Putamen (tissue), 1 donor: ENCODE measurements around the gene SLC26A8.
"Not testable (repeated sequence)": the region's sequence is repeated elsewhere in the genome, so short reads cannot be mapped to it uniquely, and the experiment has no call there.

Experiments
- DNase-seq: peaks from one replicate; pipeline ENCODE4 v3.0.0-alpha.2; 2016; ENCODE audit warnings: low spot score

SLC26A8 gene

DNA sequence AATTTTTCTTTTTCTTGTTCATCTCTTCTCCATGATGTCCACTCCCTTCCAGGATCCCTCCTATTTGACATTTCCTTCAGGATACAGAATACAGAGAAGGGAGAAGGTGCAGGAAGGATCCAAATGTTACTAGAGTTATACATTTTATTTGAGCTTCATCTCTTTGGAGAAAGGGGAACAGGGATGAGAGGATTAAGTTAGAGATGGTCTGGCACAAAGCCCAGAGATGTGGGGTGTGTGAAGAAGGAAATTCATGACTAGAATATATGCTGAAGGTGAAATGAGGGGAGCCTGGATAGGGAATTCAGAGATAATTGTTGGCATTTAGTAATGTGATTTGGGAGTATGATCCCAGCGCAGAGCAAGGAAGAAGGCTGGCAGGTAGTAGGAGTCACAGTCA, 81.1 kb downstream of the SLC26A8 start:
- peak; percentile 42 for DNase-seq

GRCh38 chr6:35942355-35942754, 82.1 kb downstream of the SLC26A8 start:
- no peak for DNase-seq

DNA sequence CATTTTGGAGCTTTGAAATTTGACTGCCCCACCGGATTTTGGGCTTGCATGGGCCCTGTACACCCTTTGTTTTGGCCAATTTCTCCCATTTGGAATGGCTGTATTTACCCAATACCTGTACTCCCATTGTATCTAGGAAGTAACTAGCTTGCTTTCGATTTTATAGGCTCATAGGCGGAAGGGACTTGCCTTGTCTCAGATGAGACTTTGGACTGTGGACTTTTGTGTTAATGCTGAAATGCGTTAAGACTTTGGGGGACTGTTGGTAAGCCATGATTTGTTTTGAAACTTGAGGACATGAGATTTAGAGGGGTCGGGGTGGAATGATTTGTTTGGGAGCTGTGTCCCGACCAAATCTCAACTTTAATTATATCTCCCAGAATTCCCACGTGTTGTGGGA, 83.3 kb downstream of the SLC26A8 start:
- not testable (repeated sequence) for DNase-seq

- DNase-seq: not testable (repeated sequence)
These were observed 84.4 kb downstream of the SLC26A8 start for GRCh38 chr6:35940014-35940413.

DNA sequence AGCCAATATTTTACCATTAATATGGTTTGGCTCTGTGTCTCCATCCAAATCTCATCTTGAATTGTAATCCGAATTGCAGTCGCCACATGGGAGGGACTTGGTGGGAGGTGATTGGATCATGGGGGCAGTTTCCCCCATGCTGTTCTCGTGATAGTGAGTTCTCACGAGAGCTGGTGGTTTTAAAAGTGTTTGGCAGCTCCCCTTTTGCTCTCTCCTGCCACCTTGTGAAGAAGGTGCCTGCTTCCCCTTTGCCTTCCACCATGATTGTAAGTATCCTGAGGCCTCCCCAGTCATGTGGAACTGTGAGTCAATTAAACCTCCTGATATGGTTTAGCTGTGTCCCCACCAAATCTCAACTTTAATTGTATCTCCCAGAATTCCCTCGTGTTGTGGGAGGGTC, 85.2 kb downstream of the SLC26A8 start:
- not testable (repeated sequence) for DNase-seq

DNA sequence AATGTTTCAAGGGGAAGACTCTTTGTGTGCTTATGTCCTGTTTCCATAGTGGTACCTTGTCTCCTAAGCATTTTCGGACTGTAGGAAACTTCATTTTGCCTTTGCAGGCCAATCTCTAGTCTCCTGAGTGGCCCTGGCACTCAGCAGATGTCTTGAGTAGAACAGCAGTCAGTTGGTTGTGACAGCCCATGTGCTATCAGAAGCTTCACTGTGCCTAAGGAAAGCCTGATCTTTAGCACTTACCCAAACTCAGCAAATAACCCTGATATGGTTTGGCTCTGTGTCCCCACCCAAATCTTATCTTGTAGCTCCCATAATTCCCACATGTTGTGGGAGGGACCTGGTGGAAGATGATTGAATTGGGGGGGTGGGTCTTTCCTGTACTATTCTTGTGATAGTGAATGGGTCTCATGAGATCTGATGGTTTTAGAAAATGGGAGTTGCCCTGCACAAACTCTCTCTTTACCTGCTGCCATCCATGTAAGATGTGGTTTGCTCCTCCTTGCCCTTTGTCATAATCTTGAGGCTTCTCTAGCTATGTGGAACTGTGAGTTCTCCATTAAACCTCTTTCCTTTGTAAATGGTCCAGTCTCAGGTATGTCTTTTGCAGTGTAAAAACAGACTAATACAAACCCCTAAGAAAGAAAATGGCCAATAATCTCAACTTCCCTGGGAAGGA, 87.6 kb downstream of the SLC26A8 start:
- no peak for DNase-seq

GRCh38 chr6:35935469-35935868, 89.0 kb downstream of the SLC26A8 start:
- DNase-seq: no peak

- no peak for DNase-seq
These were observed 90.6 kb downstream of the SLC26A8 start for GRCh38 chr6:35933844-35934243.

- not testable (repeated sequence) for DNase-seq
These were observed 92.6 kb downstream of the SLC26A8 start for GRCh38 chr6:35931873-35932272.

DNA sequence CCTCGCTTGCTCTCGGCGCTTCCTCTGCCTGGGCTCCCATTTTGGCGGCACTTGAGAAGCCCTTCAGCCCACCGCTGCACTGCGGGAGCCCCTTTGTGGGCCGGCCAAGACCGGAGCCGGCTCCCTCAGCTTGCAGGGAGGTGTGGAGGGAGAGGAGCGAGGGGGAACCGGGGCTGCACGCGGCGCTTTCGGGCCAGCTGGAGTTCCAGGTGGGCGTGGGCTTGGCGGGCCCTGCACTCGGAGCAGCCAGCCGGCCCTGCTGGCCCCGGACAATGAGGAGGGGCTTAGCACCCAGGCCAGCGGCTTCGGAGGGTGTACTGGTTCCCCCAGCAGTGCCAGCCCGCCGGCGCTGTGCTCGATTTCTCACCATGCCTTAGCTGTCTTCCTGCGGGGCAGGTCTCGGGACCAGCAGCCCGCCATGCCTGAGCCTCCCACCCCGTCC, 93.3 kb downstream of the SLC26A8 start:
- no peak for DNase-seq

DNA sequence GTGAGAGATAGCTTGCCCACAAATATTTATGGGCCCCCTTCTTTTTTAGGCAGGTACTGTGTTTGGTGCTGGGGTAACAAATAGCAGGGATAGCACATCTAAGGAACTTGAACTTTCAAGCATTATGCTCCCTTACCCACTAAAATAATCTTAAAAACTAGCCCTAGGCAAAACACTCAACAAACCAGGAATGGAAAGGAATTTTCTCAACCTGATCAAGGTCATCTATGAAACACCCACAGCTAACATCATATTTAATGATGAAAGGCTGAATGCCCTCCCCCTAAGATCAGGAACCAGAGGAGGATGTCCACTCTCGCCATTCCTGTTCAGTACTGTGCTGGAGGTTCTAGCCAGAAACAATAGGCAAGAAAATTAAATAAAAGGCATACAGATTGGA, 94.8 kb downstream of the SLC26A8 start:
- no peak for DNase-seq

- no peak for DNase-seq
These were observed 97.8 kb downstream of the SLC26A8 start for GRCh38 chr6:35926509-35927215.

DNA sequence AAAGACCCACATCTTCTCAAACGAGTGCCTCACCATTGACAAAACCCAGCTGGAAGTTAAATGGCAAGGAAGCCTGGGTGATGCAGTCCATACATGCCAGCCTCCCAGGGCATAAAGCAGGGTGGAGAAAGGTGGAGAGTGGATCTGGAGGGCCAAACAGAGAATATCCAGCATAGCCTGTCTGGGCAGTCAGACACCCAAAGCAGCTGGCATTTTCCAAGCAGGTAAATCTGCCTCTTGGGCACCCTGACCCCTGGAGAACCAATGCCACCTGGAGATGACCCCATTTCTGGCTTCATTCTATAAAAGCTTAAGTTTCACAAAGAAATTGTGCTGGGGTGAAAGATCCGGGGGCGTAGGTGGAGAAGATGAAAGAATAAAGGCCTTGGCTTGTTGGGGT, 98.5 kb downstream of the SLC26A8 start:
- no peak for DNase-seq

DNA sequence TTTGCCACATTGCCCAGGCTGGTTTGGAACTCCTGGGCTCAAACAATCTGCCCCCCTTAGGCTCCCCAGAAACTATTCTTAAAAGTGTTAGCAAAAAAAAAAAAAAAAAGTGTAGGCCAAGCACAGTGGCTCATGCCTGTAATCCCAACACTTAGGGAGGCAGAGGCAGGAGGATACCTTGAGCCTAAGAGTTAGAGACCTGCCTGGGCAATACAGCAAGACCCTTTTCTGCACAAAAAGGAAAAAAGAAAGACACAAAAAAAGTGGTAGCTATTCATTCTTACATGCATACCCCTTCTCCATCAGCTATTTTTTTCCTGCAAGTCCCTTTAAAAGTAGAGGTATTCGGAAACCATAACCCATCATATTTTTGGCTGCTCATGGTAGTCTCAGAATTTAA, 100.3 kb downstream of the SLC26A8 start:
- no peak for DNase-seq

GRCh38 chr6:35922139-35922554, 102.3 kb downstream of the SLC26A8 start:
- DNase-seq: no peak

- peak; percentile 87 for DNase-seq
These were observed 103.4 kb downstream of the SLC26A8 start, which contains the start of gene SRPK1 for GRCh38 chr6:35920793-35921732. SRPK1 (minus strand) TSS chr6:35921098; CDS start chr6:35921056, 42 bp downstream.

DNA sequence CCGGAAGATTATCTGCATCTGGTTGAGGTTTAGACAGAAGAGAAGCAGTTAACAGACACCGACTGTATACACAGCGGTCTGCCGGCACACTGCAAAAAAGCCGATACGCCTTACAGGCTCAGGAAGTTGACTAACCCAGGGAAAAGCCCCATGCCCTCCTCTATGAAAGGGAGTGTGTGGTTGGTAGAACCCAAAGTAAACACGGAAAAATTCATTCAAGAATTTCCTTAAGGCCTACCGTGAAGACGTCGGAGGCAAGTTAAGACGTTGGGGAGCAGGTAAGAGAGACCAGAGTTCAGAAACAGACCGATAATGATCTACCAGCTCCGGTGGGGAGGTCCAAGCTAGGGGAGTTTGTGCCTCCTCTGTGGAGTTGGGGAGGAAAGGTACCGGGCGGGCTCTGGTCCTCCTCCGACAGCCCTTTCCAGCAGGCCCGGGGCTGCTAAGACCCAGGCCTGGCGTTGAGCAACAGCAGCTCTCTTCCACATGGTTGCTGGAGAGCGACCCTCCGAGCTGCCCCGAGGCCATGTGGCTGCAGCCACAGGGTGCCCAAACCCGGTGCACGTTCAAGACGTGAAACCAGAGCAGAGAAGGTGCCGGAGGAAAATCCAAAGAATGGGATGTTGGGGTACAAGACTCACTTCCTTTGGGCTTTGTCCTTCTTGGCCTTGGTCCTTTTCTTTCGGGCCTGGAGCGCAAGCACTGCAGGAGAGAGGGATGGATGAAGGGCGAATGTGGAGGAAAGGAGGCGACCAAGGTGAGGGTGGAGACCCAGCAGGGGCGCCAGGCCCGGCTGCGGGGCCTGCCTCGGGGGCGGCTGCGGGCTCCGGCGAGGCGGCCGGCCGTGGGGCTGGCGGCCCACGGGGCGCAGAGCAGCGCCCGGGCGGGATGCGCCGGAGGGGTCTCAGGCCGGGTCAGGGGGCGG, 104.4 kb downstream of the SLC26A8 start:
- DNase-seq: no peak

DNA sequence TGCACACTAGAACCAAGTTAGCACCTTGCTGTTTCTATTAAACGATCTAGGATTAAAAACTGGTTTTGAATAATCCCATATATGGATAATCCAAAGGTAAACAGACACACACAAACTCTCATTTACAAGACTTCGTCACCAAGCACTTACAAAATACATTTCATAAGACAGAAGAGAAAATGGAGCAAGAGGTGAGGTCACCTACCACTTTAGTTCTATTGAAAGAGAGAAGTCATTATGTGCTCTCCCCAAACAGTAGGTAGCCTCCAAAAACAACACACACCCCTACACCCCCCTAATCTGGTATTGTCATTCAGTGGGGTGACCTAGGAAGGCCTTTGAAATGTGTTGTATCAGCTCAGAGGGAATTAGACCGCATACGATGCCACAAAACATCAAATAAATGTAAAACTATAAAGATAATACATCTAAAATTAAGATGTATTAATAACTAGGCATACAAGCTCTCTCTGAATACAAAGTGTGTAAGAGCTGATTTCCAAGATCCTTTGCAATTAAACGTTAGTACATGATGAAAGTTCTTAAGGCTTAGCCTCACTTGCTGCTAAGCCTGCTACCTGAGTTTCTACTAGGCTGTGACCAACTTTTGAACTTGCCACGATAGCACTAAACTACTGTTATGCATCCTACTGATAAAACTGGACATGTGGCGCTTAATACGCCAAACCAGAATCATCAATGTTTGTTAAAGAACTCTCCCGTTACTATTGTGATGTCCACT, 105.2 kb downstream of the SLC26A8 start:
- no peak for DNase-seq

DNA sequence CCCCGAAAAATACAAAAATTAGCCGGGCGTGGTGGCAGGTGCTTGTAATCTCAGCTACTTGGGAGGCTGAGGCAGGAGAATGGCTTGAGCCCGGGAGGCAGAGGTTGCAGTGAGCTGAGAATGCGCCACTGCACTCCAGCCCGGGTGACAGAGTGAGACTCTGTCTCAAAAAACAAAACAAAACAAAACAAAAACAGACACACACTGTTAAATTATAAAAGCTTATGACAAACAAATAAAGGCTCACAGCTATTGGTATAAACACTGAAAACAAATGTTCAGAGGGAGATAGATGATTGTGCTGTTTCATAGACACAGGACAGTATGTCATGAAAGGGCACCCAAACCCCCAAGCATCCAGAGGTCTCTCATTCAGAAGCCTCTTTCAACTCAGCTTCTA, 107.5 kb downstream of the SLC26A8 start:
- not testable (repeated sequence) for DNase-seq

GRCh38 chr6:35916056-35916455, 108.4 kb downstream of the SLC26A8 start:
- no peak for DNase-seq

- no peak for DNase-seq
These were observed 109.9 kb downstream of the SLC26A8 start for GRCh38 chr6:35914536-35914935.
